Fibroblast of skin of left biceps (primary cell): Measurements from ENCODE around the gene DNAI4.
A peak's percentile ranks its signal among the peaks of the same experiment; 100 is the strongest.
"Not testable (repeated sequence)": the region's sequence is repeated elsewhere in the genome, so short reads cannot be mapped to it uniquely, and the experiment has no call there.

Experiments used
- DNase-seq, 2 experiments: peaks; one replicate each; pipeline ENCODE4 v3.0.0-alpha.2; 2013; ENCODE audit warnings: low read depth in 2 of 2

DNAI4 gene

GRCh38 chr1:66929999-66930822, 5.6 kb upstream of the DNAI4 start:
- DNase-seq, result peak; percentile 83 to 87

GRCh38 chr1:66929691-66929998, 5.0 kb upstream of the DNAI4 start:
- DNase-seq, result no peak

GRCh38 chr1:66929146-66929688, 4.6 kb upstream of the DNAI4 start:
- no peak for DNase-seq

- DNase-seq, result no peak
Observed at GRCh38 chr1:66927528-66927927, 2.9 kb upstream of the DNAI4 start.

GRCh38 chr1:66925944-66926343, 1.3 kb upstream of the DNAI4 start:
- no peak for DNase-seq

- DNase-seq, result no peak
Observed at GRCh38 chr1:66925558-66925910, 878 bp upstream of the DNAI4 start.

- DNase-seq, result no peak
Observed at GRCh38 chr1:66920543-66920942, 4.1 kb downstream of the DNAI4 start.

GRCh38 chr1:66919828-66920227, 4.8 kb downstream of the DNAI4 start:
- DNase-seq, result no peak

GRCh38 chr1:66919063-66919462, 5.6 kb downstream of the DNAI4 start:
- no peak for DNase-seq

GRCh38 chr1:66917476-66917875, 7.2 kb downstream of the DNAI4 start:
- no peak for DNase-seq

GRCh38 chr1:66916320-66916719, 8.3 kb downstream of the DNAI4 start:
- DNase-seq, result no peak

- not testable (repeated sequence) for DNase-seq
Observed at GRCh38 chr1:66915203-66915602, 9.5 kb downstream of the DNAI4 start.

- DNase-seq, result no peak
Observed at GRCh38 chr1:66893712-66894111, 30.9 kb downstream of the DNAI4 start.

GRCh38 chr1:66890621-66891020, 34.0 kb downstream of the DNAI4 start:
- no peak for DNase-seq

GRCh38 chr1:66889030-66889429, 35.6 kb downstream of the DNAI4 start:
- DNase-seq, result no peak

GRCh38 chr1:66876664-66877063, 48.0 kb downstream of the DNAI4 start:
- DNase-seq, result no peak

- no peak for DNase-seq
Observed at GRCh38 chr1:66873111-66873510, 51.5 kb downstream of the DNAI4 start.

GRCh38 chr1:66872024-66872423, 52.6 kb downstream of the DNAI4 start:
- DNase-seq, result not testable (repeated sequence)

GRCh38 chr1:66867501-66867900, 57.2 kb downstream of the DNAI4 start:
- no peak for DNase-seq

GRCh38 chr1:66860529-66860928, 64.1 kb downstream of the DNAI4 start:
- no peak for DNase-seq

GRCh38 chr1:66853379-66853778, 71.3 kb downstream of the DNAI4 start:
- DNase-seq, result no peak

GRCh38 chr1:66852870-66853269, 71.8 kb downstream of the DNAI4 start:
- no peak for DNase-seq

- DNase-seq, result no peak
Observed at GRCh38 chr1:66850989-66851388, 73.7 kb downstream of the DNAI4 start.

GRCh38 chr1:66848193-66848592, 76.5 kb downstream of the DNAI4 start:
- DNase-seq, result no peak
